H9 (cell line): ENCODE measurements around the gene ANO10. TPM values are rescaled to one million over a fixed set of nuclear protein-coding genes. Genes with fewer than 3 reads are reported as not detected.

ENCODE experiments used
- DNase-seq: peaks from one replicate; pipeline ENCODE4 v3.0.0-alpha.2; 2017
- H2AFZ ChIP-seq: one replicate; pipeline ENCODE4 v1.6.1; 2013; ENCODE audit warnings: mild to moderate bottlenecking, low read length, control low read depth, moderate library complexity
- H2AK5ac ChIP-seq: 2 replicates; pipeline ENCODE4 v1.6.1; 2013; ENCODE audit warnings: low read length, control low read depth, mixed read lengths; ENCODE audit not compliant: insufficient read length
- H2BK120ac ChIP-seq: one replicate; pipeline ENCODE4 v1.6.1; 2013; ENCODE audit warnings: low read depth, mild to moderate bottlenecking, low read length, control low read depth, inconsistent platforms; ENCODE audit not compliant: poor library complexity, severe bottlenecking
- H2BK12ac ChIP-seq: 2 replicates; pipeline ENCODE4 v1.6.1; 2013; ENCODE audit warnings: low read length, control low read depth, mixed read lengths, low read depth; ENCODE audit not compliant: insufficient read length
- H2BK15ac ChIP-seq: 2 replicates; pipeline ENCODE4 v1.6.1; 2013; ENCODE audit warnings: low read depth, low read length, control low read depth
- H2BK20ac ChIP-seq: one replicate; pipeline ENCODE4 v1.6.1; 2013; ENCODE audit warnings: low read depth, mild to moderate bottlenecking, low read length, control low read depth, inconsistent platforms; ENCODE audit not compliant: poor library complexity, severe bottlenecking
- H2BK5ac ChIP-seq: 2 replicates; pipeline ENCODE4 v1.6.1; 2013; ENCODE audit warnings: low read length, control low read depth, mixed read lengths; ENCODE audit not compliant: insufficient read length
- H3K14ac ChIP-seq: 2 replicates; pipeline ENCODE4 v1.6.1; 2013; ENCODE audit warnings: low read length, control low read depth; ENCODE audit not compliant: insufficient read depth
- H3K18ac ChIP-seq: 2 replicates; pipeline ENCODE4 v1.6.1; 2013; ENCODE audit warnings: low read depth, mild to moderate bottlenecking, mixed read lengths, low read length, control low read depth; ENCODE audit not compliant: insufficient read length
- H3K23ac ChIP-seq: 2 replicates; pipeline ENCODE4 v1.6.1; 2013; ENCODE audit warnings: low read length, control low read depth, mixed read lengths, low read depth; ENCODE audit not compliant: insufficient read length
- H3K23me2 ChIP-seq: 2 replicates; pipeline ENCODE4 v1.6.1; 2013; ENCODE audit warnings: low read depth, mild to moderate bottlenecking, mixed read lengths, low read length, control low read depth; ENCODE audit not compliant: insufficient read length, poor library complexity, severe bottlenecking
- H3K27ac ChIP-seq: 2 replicates; pipeline ENCODE4 v1.5.1; 2013; ENCODE audit warnings: low read length, control low read depth, mixed read lengths, low read depth; ENCODE audit not compliant: insufficient read length
- H3K27me3 ChIP-seq: 2 replicates; pipeline ENCODE4 v1.6.1; 2013; ENCODE audit warnings: low read length, control low read depth, inconsistent platforms; ENCODE audit not compliant: insufficient read depth
- H3K4ac ChIP-seq: 2 replicates; pipeline ENCODE4 v1.6.1; 2013; ENCODE audit warnings: low read depth, mild to moderate bottlenecking, control low read depth, inconsistent platforms, low read length, moderate library complexity
- H3K4me1 ChIP-seq: 2 replicates; pipeline ENCODE4 v1.6.1; 2013; ENCODE audit warnings: low read length, control low read depth, inconsistent platforms; ENCODE audit not compliant: insufficient read depth
- H3K4me2 ChIP-seq: 2 replicates; pipeline ENCODE4 v1.6.1; 2013; ENCODE audit warnings: low read length, control low read depth, mixed read lengths; ENCODE audit not compliant: insufficient read length, insufficient read depth
- H3K56ac ChIP-seq: 2 replicates; pipeline ENCODE4 v1.6.1; 2013; ENCODE audit warnings: low read depth, mild to moderate bottlenecking, mixed read lengths, low read length, control low read depth; ENCODE audit not compliant: insufficient read length
- H3K79me1 ChIP-seq: 2 replicates; pipeline ENCODE4 v1.6.1; 2013; ENCODE audit warnings: low read depth, mild to moderate bottlenecking, moderate library complexity, low read length, control low read depth, inconsistent platforms; ENCODE audit not compliant: insufficient read depth, poor library complexity, severe bottlenecking
- H3K79me2 ChIP-seq: 2 replicates; pipeline ENCODE4 v1.6.1; 2013; ENCODE audit warnings: low read length, control low read depth, inconsistent platforms; ENCODE audit not compliant: insufficient read depth
- H3K9ac ChIP-seq: 2 replicates; pipeline ENCODE4 v1.6.1; 2013; ENCODE audit warnings: low read length, control low read depth, mixed read lengths; ENCODE audit not compliant: insufficient read length; ENCODE audit errors: extremely low read depth
- H3K9me3 ChIP-seq: one replicate; pipeline ENCODE4 v1.6.1; 2013; ENCODE audit warnings: low read depth, low read length, inconsistent platforms; ENCODE audit not compliant: control insufficient read depth
- H3T11ph ChIP-seq: one replicate; pipeline ENCODE4 v1.6.1; 2013; ENCODE audit warnings: mild to moderate bottlenecking, low read length, control low read depth, inconsistent platforms
- H4K20me1 ChIP-seq: one replicate; pipeline ENCODE4 v1.6.1; 2013; ENCODE audit not compliant: control insufficient read depth, insufficient read length, insufficient read depth
- H4K5ac ChIP-seq: 2 replicates; pipeline ENCODE4 v1.6.1; 2013; ENCODE audit warnings: low read depth, mild to moderate bottlenecking, mixed read lengths, low read length, control low read depth; ENCODE audit not compliant: insufficient read length
- H4K8ac ChIP-seq: replicated peaks from 2 replicates; pipeline ENCODE4 v1.6.1; 2013; ENCODE audit warnings: low read length, control low read depth, mixed read lengths, low read depth; ENCODE audit not compliant: insufficient read length
- H4K91ac ChIP-seq: 2 replicates; pipeline ENCODE4 v1.6.1; 2013; ENCODE audit warnings: low read depth, mild to moderate bottlenecking, moderate library complexity, mixed read lengths, low read length, control low read depth; ENCODE audit not compliant: insufficient read length
- H3K27ac Mint-ChIP-seq, 3 experiments: 2 replicates in 2 of 3; 3 replicates in 1 of 3; pipeline ENCODE4 v1.8.0; 2020 to 2021; ENCODE audit warnings: mixed read lengths in 3 of 3, mild to moderate bottlenecking in 1 of 3, moderate library complexity in 1 of 3
- H3K27me3 Mint-ChIP-seq: 2 replicates; pipeline ENCODE4 v1.8.0; 2021; ENCODE audit warnings: low read depth, mild to moderate bottlenecking, moderate library complexity, mixed read lengths
- H3K36me3 Mint-ChIP-seq, 3 experiments: 2 replicates in 2 of 3; 3 replicates in 1 of 3; pipeline ENCODE4 v1.8.0; 2020 to 2021; ENCODE audit warnings: low read depth in 3 of 3, mixed read lengths in 3 of 3; ENCODE audit not compliant: insufficient read depth in 1 of 3
- H3K4me1 Mint-ChIP-seq, 2 experiments: 2 replicates each; pipeline ENCODE4 v1.8.0; 2020; ENCODE audit warnings: mixed read lengths in 2 of 2
- H3K4me3 Mint-ChIP-seq, 2 experiments: 2 replicates in 1 of 2; 3 replicates in 1 of 2; pipeline ENCODE4 v1.8.0; 2020 to 2021; ENCODE audit warnings: mild to moderate bottlenecking in 2 of 2, mixed read lengths in 2 of 2, moderate library complexity in 1 of 2
- H3K9me3 Mint-ChIP-seq, 2 experiments: 2 replicates in 1 of 2; 3 replicates in 1 of 2; pipeline ENCODE4 v1.8.0; 2020; ENCODE audit warnings: mild to moderate bottlenecking in 2 of 2, mixed read lengths in 2 of 2, moderate library complexity in 1 of 2
- CTCF ChIP-seq: fragments of 200-600 bp; sonication (generic); conservative IDR thresholded peaks from 3 replicates; pipeline ENCODE4 v1.8.0; 2021; ENCODE audit warnings: antibody characterized with exemption, mild to moderate bottlenecking
- WGBS: extraction: QIAGEN DNeasy Blood & Tissue Kit; methylation state at CpG from one replicate; pipeline ENCODE4 v1.1.7; 2013; ENCODE audit warnings: missing lambda C conversion rate, low lambda C conversion rate, mixed read lengths; ENCODE audit not compliant: insufficient read length; ENCODE audit errors: extremely low coverage; 5-methylcytosine and 5-hydroxymethylcytosine counted together
- total RNA-seq: library from RNA; stranded (reverse); gene quantifications from 2 replicates; pipeline ENCODE4 v1.2.1, GENCODE V29; 2021

The ANO10 gene
- total RNA-seq, 1 experiment from 2014 or later = 38.7 TPM

DNA sequence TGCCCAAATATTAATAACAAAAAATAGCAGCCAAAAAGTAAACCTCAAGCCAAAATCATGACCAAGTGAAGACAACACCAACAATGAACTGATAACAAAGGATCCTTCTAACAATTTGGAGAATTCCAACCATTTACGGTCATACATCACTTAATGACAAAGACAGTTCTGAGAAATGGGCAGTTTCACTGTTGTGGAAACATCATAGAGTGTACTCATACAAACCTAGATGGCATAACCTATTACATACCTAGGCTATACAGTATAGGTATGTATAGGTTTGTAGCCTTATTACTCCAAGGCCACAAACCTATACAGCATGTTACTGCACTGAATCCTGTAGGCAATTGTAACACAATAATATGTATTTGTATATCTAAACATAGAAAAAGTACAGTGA, 12.4 kb downstream of the ANO10 start:
- H3K4me1 Mint-ChIP-seq = peaks cover 10 to 12% of the 10 kb centered on the region in 2 experiments
- H3K56ac ChIP-seq = no peak overlapping the region
- no peak for DNase-seq

More for the DNA sequence above, 12.4 kb downstream of the ANO10 start:
- Histone ChIP-seq H2AK5ac (no peak overlapping the region), H3K9ac (no peak overlapping the region), H3K4ac (no peak overlapping the region), H3K79me2 (peaks cover 4% of the 10 kb centered on the region; the same call in 1 of the 2 replicates), H3K4me1 (no peaks in the 10 kb centered on the region), H3K14ac (no peak overlapping the region), H3K27ac (no peak overlapping the region), H2BK120ac (no peak overlapping the region), H3K4me2 (no peak overlapping the region), H4K8ac (no peak overlapping the region), H3K9me3 (no peaks in the 10 kb centered on the region), H3K79me1 (no peaks in the 10 kb centered on the region), H2BK5ac (no peak overlapping the region), H3T11ph (no peak overlapping the region), H3K27me3 (no peaks in the 10 kb centered on the region), H2BK20ac (no peak overlapping the region), H4K91ac (no peak overlapping the region), H2BK12ac (no peak overlapping the region), H3K23me2 (no peaks in the 10 kb centered on the region), H3K23ac (no peak overlapping the region), H2AFZ (no peak overlapping the region), H4K5ac (no peak overlapping the region), H2BK15ac (no peak overlapping the region), H3K18ac (no peak overlapping the region), H4K20me1 (no peaks in the 10 kb centered on the region)
- Mint-ChIP-seq H3K27ac (peak overlapping the region in 2 of 3 experiments; percentile 20 to 29; a peak in 1 of 7 replicates), H3K9me3 (no peaks in the 10 kb centered on the region), H3K4me3 (no peak overlapping the region), H3K36me3 (peaks cover 2 to 6% (median 3%) of the 10 kb centered on the region in 3 experiments; a peak in 4 of 7 replicates), H3K27me3 (no peaks in the 10 kb centered on the region)
- WGBS = no CpG with 5 or more reads among the region's 1 CpG
- TF ChIP-seq CTCF = no peak
